ENCODE results near the gene ATP2B2.

ATP2B2 gene

GRCh38 chr3:10340476-10340875 is 164.9 kb downstream of the ATP2B2 start:
- H3K4me3 ChIP-seq (ENCODE audit: low read length), result no peak overlapping the region
- DNase-seq (ENCODE audit: low read depth), result no peak
- no peak for TF ChIP-seq CTCF (IDR thresholded peaks at IDR 0.05; ENCODE audit: insufficient read depth, low read depth, low read length, missing control alignments)

GRCh38 chr3:10340046-10340445 is 165.3 kb downstream of the ATP2B2 start:
- DNase-seq (ENCODE audit: low read depth), result no peak
- H3K4me3 ChIP-seq (ENCODE audit: low read length), result no peak overlapping the region
- TF ChIP-seq CTCF (IDR thresholded peaks at IDR 0.05; ENCODE audit: insufficient read depth, low read depth, low read length, missing control alignments), result no peak

- TF ChIP-seq CTCF (IDR thresholded peaks at IDR 0.05; ENCODE audit: insufficient read depth, low read depth, low read length, missing control alignments), result no peak
- no peak overlapping the region for H3K4me3 ChIP-seq (ENCODE audit: low read length)
- no peak for DNase-seq (ENCODE audit: low read depth)
Observed at GRCh38 chr3:10339376-10339955, 165.9 kb downstream of the ATP2B2 start.

- no peak for TF ChIP-seq CTCF (IDR thresholded peaks at IDR 0.05; ENCODE audit: insufficient read depth, low read depth, low read length, missing control alignments)
- DNase-seq (ENCODE audit: low read depth), result no peak
- no peak overlapping the region for H3K4me3 ChIP-seq (ENCODE audit: low read length)
Observed at GRCh38 chr3:10338591-10339353, 166.6 kb downstream of the ATP2B2 start.

- no peak for DNase-seq (ENCODE audit: low read depth)
- no peak overlapping the region for H3K4me3 ChIP-seq (ENCODE audit: low read length)
- TF ChIP-seq CTCF (IDR thresholded peaks at IDR 0.05; ENCODE audit: insufficient read depth, low read depth, low read length, missing control alignments), result no peak
Observed at GRCh38 chr3:10338164-10338470, 167.3 kb downstream of the ATP2B2 start.

GRCh38 chr3:10337323-10338163 is 167.8 kb downstream of the ATP2B2 start:
- H3K4me3 ChIP-seq (ENCODE audit: low read length), result no peak overlapping the region
- no peak for TF ChIP-seq CTCF (IDR thresholded peaks at IDR 0.05; ENCODE audit: insufficient read depth, low read depth, low read length, missing control alignments)
- DNase-seq (ENCODE audit: low read depth), result no peak

Measured in epithelial cell of esophagus (primary cell).